BJ (cell line): ENCODE measurements around the gene NAA80. TPM values are rescaled to one million over a fixed set of nuclear protein-coding genes. Genes with fewer than 3 reads are reported as not detected.

Source experiments
- CTCF ChIA-PET: fragments of 350-600 bp; formaldehyde crosslinking; extraction: SDS; loops from one replicate; lab custom pipeline; 2021; ENCODE audit warnings: antibody characterized with exemption, inconsistent platforms; lab: Yijun Ruan, JAX
- POLR2A ChIA-PET: fragments of 300-600 bp; sonication (Branson Sonifier 250); formaldehyde crosslinking; extraction: SDS; loops from one replicate; lab custom pipeline; 2021; ENCODE audit warnings: antibody characterized with exemption; lab: Charles Lee
- DNase-seq: peaks from one replicate; pipeline ENCODE4 v3.0.0-alpha.2; 2011; ENCODE audit warnings: low read depth
- H3K27me3 ChIP-seq: 2 replicates; pipeline ENCODE4 v1.6.0; 2011; ENCODE audit warnings: low read length; ENCODE audit not compliant: control insufficient read depth, insufficient read depth
- H3K36me3 ChIP-seq: 2 replicates; pipeline ENCODE4 v1.5.1; 2011; ENCODE audit warnings: low read length; ENCODE audit not compliant: control insufficient read depth, insufficient read depth
- H3K4me3 ChIP-seq: 2 replicates; pipeline ENCODE4 v1.5.1; 2011; ENCODE audit warnings: low read depth, mild to moderate bottlenecking, control low read depth, low read length
- polyA plus RNA-seq: library from polyadenylated mRNA; depleted of rRNA; stranded (reverse); fragments of >200 nt; gene quantifications from 2 replicates; pipeline ENCODE4 v1.2.3, GENCODE V29; 2011
- TF ChIP-seq, protein P1 (sequence below): IDR thresholded peaks from 2 replicates; pipeline ENCODE4 v1.5.1; 2011; ENCODE audit warnings: low read depth, mild to moderate bottlenecking, control low read depth, inconsistent platforms, low read length, moderate library complexity; ENCODE audit not compliant: insufficient read depth

Gene NAA80
- polyA plus RNA-seq, 1 experiment: 5.8 TPM

DNA sequence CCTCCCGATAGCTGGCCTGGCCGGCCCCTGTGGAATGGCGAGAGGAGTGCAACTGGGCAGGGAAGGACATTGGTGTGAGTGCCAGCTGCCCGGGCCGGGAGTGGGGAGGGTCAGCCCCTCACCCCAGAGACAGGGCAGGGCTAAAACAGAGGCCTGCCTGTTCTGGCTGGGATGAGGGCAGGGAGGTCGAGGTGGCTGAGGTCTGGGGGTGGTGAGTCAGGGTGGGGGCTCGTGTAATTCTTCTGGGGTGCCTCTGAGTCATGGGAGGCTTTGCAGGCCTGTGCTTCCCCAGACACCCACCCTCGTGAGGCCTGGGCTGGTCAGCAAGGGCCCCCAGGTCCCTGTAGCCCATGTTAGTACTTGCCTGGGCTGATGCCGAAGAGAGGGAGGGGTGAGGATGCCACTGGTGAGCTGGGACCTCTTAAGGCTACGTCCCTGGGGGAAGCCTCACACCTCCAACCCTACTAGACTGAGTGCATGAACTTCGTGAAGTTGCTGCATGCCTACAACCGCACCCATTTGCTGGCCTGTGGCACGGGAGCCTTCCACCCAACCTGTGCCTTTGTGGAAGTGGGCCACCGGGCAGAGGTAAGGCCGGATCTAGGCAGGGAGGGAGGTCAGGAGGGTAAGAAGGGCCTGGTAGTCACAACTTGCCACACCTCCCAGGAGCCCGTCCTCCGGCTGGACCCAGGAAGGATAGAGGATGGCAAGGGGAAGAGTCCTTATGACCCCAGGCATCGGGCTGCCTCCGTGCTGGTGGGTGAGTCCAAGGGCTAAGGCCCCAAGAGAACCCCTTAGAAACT, 28.6 kb downstream of the NAA80 start:
- ChIA-PET CTCF (interaction anchor here (0.6 to 6.0 kb wide), 11 partner anchors 10 to 148 kb away, joined by 3 to 58 read pairs (median 6); partner anchors contain the start of genes GNAI2, GNAT1 and TUSC2), POLR2A (no interaction called here)
- peak overlapping the region; percentile 50 for H3K4me3 ChIP-seq
- DNase-seq: no peak
- TF ChIP-seq, protein P1, sequence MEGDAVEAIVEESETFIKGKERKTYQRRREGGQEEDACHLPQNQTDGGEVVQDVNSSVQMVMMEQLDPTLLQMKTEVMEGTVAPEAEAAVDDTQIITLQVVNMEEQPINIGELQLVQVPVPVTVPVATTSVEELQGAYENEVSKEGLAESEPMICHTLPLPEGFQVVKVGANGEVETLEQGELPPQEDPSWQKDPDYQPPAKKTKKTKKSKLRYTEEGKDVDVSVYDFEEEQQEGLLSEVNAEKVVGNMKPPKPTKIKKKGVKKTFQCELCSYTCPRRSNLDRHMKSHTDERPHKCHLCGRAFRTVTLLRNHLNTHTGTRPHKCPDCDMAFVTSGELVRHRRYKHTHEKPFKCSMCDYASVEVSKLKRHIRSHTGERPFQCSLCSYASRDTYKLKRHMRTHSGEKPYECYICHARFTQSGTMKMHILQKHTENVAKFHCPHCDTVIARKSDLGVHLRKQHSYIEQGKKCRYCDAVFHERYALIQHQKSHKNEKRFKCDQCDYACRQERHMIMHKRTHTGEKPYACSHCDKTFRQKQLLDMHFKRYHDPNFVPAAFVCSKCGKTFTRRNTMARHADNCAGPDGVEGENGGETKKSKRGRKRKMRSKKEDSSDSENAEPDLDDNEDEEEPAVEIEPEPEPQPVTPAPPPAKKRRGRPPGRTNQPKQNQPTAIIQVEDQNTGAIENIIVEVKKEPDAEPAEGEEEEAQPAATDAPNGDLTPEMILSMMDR: no peak
- no peaks in the 10 kb centered on the region for H3K27me3 ChIP-seq
- H3K36me3 ChIP-seq: peaks cover 19% of the 10 kb centered on the region

DNA sequence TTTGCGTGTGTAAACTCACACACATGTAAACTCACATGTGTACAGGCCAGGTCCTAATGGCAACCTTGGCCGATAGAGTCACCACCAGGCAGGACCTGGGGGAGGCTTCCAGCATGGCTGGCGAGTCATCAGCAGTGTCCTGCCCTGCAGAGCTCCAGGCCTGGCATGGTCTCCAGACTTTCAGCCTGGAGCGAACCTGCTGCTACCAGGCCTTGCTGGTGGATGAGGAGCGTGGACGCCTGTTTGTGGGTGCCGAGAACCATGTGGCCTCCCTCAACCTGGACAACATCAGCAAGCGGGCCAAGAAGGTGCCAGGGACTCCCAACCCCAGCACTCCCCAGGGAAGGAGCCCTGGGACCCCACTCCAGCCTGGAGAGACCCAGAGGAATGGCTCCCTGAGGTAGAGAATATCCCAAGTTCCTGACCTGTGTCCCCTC, 29.2 kb downstream of the NAA80 start:
- Histone ChIP-seq H3K27me3 (no peaks in the 10 kb centered on the region), H3K4me3 (peak overlapping the region; percentile 50), H3K36me3 (peaks cover 14% of the 10 kb centered on the region)
- ChIA-PET CTCF (interaction anchor here (0.6 to 5.5 kb wide), 13 partner anchors 9 to 147 kb away, joined by 3 to 58 read pairs (median 6); partner anchors contain the start of genes GNAI2, HYAL3, LSMEM2 and NAA80), POLR2A (interaction anchor here (0.5 kb wide), 1 partner anchor 29 kb away, joined by 4 read pairs; the partner anchor contains the start of genes HYAL3 and NAA80)
- TF ChIP-seq, protein P1: no peak
- no peak for DNase-seq

DNA sequence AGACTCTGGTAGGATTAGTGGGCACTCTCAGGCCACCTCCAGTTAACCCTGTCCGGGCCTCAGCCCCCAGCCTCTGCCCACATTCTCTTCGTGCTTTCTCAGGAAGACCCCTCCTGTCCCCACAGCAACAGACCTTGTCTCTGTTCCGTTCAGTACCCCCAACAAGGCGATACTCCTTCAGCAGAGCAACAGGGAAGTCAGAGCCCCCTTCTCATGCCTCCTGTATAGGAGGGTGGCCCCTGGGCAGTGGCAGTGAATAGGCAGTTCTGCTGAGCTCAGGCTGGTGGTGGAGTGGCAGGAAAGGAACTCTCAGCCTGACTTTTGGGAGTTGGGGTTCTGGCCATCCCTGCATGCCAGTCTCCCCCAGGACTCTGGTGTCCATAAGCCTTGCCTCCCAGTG, 29.7 kb downstream of the NAA80 start:
- Histone ChIP-seq H3K4me3 (peak overlapping the region; percentile 50), H3K27me3 (no peaks in the 10 kb centered on the region), H3K36me3 (peaks cover 9% of the 10 kb centered on the region)
- no peak for DNase-seq
- TF ChIP-seq, protein P1: no peak
- ChIA-PET CTCF (interaction anchor here (0.6 to 5.5 kb wide), 13 partner anchors 8 to 76 kb away, joined by 3 to 58 read pairs (median 6); partner anchors contain the start of genes GNAI2, HYAL3, IFRD2 and LSMEM2), POLR2A (interaction anchor here (0.5 kb wide), 1 partner anchor 30 kb away, joined by 4 read pairs; the partner anchor contains the start of genes HYAL3 and NAA80)

DNA sequence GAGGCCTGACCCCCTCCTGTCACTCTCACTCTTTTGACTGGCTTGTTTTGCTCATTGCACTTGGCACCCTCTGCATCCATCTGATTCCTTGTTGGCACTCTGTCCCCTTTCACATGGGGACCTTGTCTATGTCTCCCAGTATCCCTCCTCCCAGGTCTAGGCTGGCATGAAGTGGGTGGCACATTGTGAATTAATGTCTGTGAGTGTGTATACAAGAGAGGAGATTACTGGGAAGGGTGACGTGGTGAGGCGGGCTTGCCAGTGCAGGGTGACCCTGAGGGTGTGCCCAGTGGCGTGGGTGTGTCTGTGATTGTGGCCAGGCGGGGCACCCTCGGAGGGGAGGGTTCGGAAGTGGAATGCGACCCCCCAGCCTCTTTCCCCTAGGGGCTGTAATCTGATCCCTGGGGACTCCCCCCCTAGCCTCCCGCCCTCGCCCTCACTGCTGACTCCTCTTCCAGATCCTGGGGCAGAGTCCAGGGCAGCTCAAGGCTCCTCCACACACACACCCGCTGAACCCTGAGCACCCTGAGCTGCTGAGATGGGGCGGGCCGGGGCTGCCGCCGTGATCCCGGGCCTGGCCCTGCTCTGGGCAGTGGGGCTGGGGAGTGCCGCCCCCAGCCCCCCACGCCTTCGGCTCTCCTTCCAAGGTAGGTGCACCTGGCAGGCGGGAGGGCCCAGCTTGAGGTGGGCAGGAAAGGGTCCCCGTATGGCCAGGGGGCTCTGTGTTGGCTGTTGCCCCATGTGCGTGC, 30.3 kb downstream of the NAA80 start, which contains the start of gene SEMA3B:
Gene SEMA3B (plus strand): TSS at position 445 of the 749 bp plus-strand sequence. CDS start 94 bp downstream, at position 539.
- CTCF ChIA-PET: interaction anchor here (0.8 to 5.5 kb wide), 10 partner anchors 8 to 75 kb away, joined by 3 to 58 read pairs (median 8); partner anchors contain the start of genes HYAL3, IFRD2, LSMEM2 and NAA80
- POLR2A ChIA-PET: no interaction called here
- H3K4me3 ChIP-seq: peak within 1 kb of the TSS; percentile 59
- no peaks in the 10 kb centered on the region for H3K27me3 ChIP-seq
- DNase-seq: peak; percentile 31
- TF ChIP-seq, protein P1: no peak
- peaks cover 4% of the 10 kb centered on the region for H3K36me3 ChIP-seq
